ENCODE data around the gene ANKRD28. TPM values are rescaled to one million over a fixed set of nuclear protein-coding genes. Genes with fewer than 3 reads are reported as not detected.

The ANKRD28 gene
- total and polyA plus RNA-seq, 2 of the 8 experiments (the other 6 are each of a cell fraction or from before 2014, with no cell fraction given), result 39.1 to 61.7 TPM

DNA sequence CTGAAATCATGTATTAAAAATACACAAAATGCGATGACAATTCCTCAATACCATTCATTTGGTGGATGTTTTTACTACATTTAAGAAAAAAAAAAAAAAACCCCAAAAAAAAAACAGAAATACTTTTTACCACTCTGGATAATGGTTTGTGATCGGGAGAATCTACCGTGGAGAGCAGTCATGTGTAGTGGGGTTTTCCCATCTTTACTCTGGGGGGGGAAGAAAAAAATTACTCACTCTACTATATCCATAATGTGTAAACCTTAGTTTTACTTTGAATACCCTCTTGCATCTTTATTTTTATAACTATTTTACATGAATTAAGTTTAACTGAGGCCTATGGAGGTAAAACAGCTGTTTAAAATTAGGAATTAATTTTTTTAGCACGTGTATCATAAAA lies 83.3 kb downstream of the ANKRD28 start:
- Histone ChIP-seq H4K91ac (replicated peaks; ENCODE audit: insufficient read length, low read length) (no peak overlapping the region), H3K79me2 (ENCODE audit: control insufficient read depth in 1 of 2, insufficient read depth in 2 of 2, low read length in 2 of 2) (no peaks in the 10 kb centered on the region), H3K23ac (ENCODE audit: insufficient read length) (no peak overlapping the region), H3K9ac (replicated peaks in 1 of 4; ENCODE audit: extremely low read depth in 1 of 4, low read depth in 3 of 4, low read length in 3 of 4) (no peak overlapping the region), H2AFZ (ENCODE audit: low read length) (no peak overlapping the region), H3K4me1 (replicated peaks in 1 of 4; ENCODE audit: control insufficient read depth in 3 of 4, insufficient read depth in 4 of 4, low read length in 3 of 4) (no peaks in the 10 kb centered on the region), H2BK12ac (ENCODE audit: low read depth, low read length) (no peak overlapping the region), H2AK5ac (ENCODE audit: low read depth, low read length) (no peak overlapping the region), H3K27me3 (replicated peaks in 1 of 4; ENCODE audit: control insufficient read depth in 3 of 4, extremely low read depth in 1 of 4, insufficient read depth in 3 of 4, low read length in 3 of 4) (no peaks in the 10 kb centered on the region), H4K8ac (ENCODE audit: extremely low read depth, insufficient read depth, low read length) (no peak overlapping the region), H3K14ac (ENCODE audit: insufficient read length) (no peak overlapping the region), H2BK120ac (replicated peaks; ENCODE audit: low read depth, low read length) (no peak overlapping the region), H3K23me2 (ENCODE audit: low read depth, low read length) (no peaks in the 10 kb centered on the region), H3K56ac (replicated peaks; ENCODE audit: insufficient read length, low read depth, low read length) (no peak overlapping the region), H2BK5ac (ENCODE audit: low read depth, low read length) (no peak overlapping the region), H4K5ac (ENCODE audit: insufficient read length, low read depth, low read length) (no peak overlapping the region), H3K4me2 (ENCODE audit: insufficient read depth in 1 of 2, low read depth in 2 of 2, low read length in 2 of 2) (no peak overlapping the region), H2BK15ac (ENCODE audit: low read length) (no peak overlapping the region), H3K27ac (ENCODE audit: low read depth, low read length) (no peak overlapping the region), H3K36me3 (ENCODE audit: control insufficient read depth in 2 of 4, insufficient read depth in 4 of 4, low read length in 3 of 4) (peaks cover 0 to 16% (median 7%) of the 10 kb centered on the region in 4 experiments; a peak in 6 of 8 replicates), H3K4me3 (ENCODE audit: extremely low read depth in 1 of 4, insufficient read depth in 2 of 4, low read depth in 3 of 4, low read length in 4 of 4) (no peak overlapping the region), H3K9me3 (ENCODE audit: insufficient read depth in 2 of 2, low read depth in 1 of 2, low read length in 1 of 2) (no peaks in the 10 kb centered on the region), H3K18ac (ENCODE audit: extremely low read depth, low read length) (no peak overlapping the region), H4K20me1 (replicated peaks in 1 of 2; ENCODE audit: control insufficient read depth in 1 of 2, insufficient read depth in 2 of 2, low read length in 2 of 2) (no peaks in the 10 kb centered on the region), H2BK20ac (ENCODE audit: low read length) (no peak overlapping the region), H3K79me1 (ENCODE audit: low read depth, low read length) (no peaks in the 10 kb centered on the region; the same call in 1 of the 2 replicates), H3K4ac (replicated peaks; ENCODE audit: insufficient read length, low read depth, low read length) (no peak overlapping the region)
- no peak for TF ChIP-seq EP300 (IDR thresholded peaks at IDR 0.05; ENCODE audit: borderline replicate concordance in 1 of 2, low read depth in 2 of 2, low read length in 2 of 2)
- no peak for TF ChIP-seq ASH2L (IDR thresholded peaks at IDR 0.05; ENCODE audit: low read length)
- no peak for TF ChIP-seq NANOG (IDR thresholded peaks at IDR 0.05; ENCODE audit: insufficient read depth, low read depth, low read length, poor library complexity, severe bottlenecking)
- TF ChIP-seq, protein P1, sequence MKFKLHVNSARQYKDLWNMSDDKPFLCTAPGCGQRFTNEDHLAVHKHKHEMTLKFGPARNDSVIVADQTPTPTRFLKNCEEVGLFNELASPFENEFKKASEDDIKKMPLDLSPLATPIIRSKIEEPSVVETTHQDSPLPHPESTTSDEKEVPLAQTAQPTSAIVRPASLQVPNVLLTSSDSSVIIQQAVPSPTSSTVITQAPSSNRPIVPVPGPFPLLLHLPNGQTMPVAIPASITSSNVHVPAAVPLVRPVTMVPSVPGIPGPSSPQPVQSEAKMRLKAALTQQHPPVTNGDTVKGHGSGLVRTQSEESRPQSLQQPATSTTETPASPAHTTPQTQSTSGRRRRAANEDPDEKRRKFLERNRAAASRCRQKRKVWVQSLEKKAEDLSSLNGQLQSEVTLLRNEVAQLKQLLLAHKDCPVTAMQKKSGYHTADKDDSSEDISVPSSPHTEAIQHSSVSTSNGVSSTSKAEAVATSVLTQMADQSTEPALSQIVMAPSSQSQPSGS (IDR thresholded peaks at IDR 0.05; ENCODE audit: low read length), result no peak
- TF ChIP-seq CBX5 (IDR thresholded peaks at IDR 0.05; ENCODE audit: low read depth, low read length), result no peak
- CTCF ChIA-PET (ENCODE audit: partially characterized antibody), result interaction anchor here (0.6 to 1.8 kb wide), 4 partner anchors 8 to 103 kb away, joined by 3 to 4 read pairs (median 3); no protein-coding TSS in a partner anchor
- 93% methylated on average over 4 of the region's 4 CpGs; no CpG with 5 or more reads in 1 of the 2 experiments for WGBS, 2 experiments (ENCODE audit: extremely low coverage in 1 of 2, insufficient coverage in 1 of 2, insufficient read length in 1 of 2, insufficient replicate concordance in 2 of 2, low coverage in 1 of 2, low lambda C conversion rate in 2 of 2, missing lambda C conversion rate in 1 of 2)
- FAIRE-seq (no peak), DNase-seq (ENCODE audit: low read depth in 1 of 2, low spot score in 2 of 2) (no peak)
- POLR2A ChIA-PET (ENCODE audit: partially characterized antibody), result no interaction called here
